Endothelial cell (in vitro differentiated cells): Measurements from ENCODE around the gene STIM2. TPM values are rescaled to one million over a fixed set of nuclear protein-coding genes. Genes with fewer than 3 reads are reported as not detected.
A peak's percentile ranks its signal among the peaks of the same experiment; 100 is the strongest.
"Not testable (repeated sequence)": the region's sequence is repeated elsewhere in the genome, so short reads cannot be mapped to it uniquely, and the experiment has no call there.

Experiments used
- DNase-seq: peaks from one replicate; pipeline ENCODE4 v3.0.0; 2021; ENCODE audit warnings: low spot score
- H3K27ac Mint-ChIP-seq: one replicate; pipeline ENCODE4 v1.8.0; 2021; ENCODE audit warnings: mixed read lengths, inconsistent platforms; ENCODE audit not compliant: unreplicated experiment
- H3K27me3 Mint-ChIP-seq: one replicate; pipeline ENCODE4 v1.8.0; 2021; ENCODE audit warnings: mild to moderate bottlenecking, moderate library complexity, mixed read lengths, inconsistent platforms; ENCODE audit not compliant: unreplicated experiment
- H3K36me3 Mint-ChIP-seq: one replicate; pipeline ENCODE4 v1.8.0; 2021; ENCODE audit warnings: mild to moderate bottlenecking, low read depth, mixed read lengths, inconsistent platforms; ENCODE audit not compliant: unreplicated experiment
- H3K4me1 Mint-ChIP-seq: one replicate; pipeline ENCODE4 v1.8.0; 2021; ENCODE audit warnings: mild to moderate bottlenecking, mixed read lengths, inconsistent platforms; ENCODE audit not compliant: unreplicated experiment
- H3K4me3 Mint-ChIP-seq: one replicate; pipeline ENCODE4 v1.8.0; 2021; ENCODE audit warnings: mild to moderate bottlenecking, mixed read lengths, inconsistent platforms; ENCODE audit not compliant: unreplicated experiment
- H3K9me3 Mint-ChIP-seq: one replicate; pipeline ENCODE4 v1.8.0; 2021; ENCODE audit warnings: mixed read lengths, inconsistent platforms; ENCODE audit not compliant: unreplicated experiment
- CTCF ChIP-seq: fragments of 200-600 bp; sonication (generic); IDR thresholded peaks from one replicate; pipeline ENCODE4 v1.5.0; 2021; ENCODE audit warnings: antibody characterized with exemption; ENCODE audit not compliant: unreplicated experiment
- long read RNA-seq: library from polyadenylated mRNA; unstranded; transcript quantifications from one replicate; pipeline ENCODE4 v2.0.0, GENCODE V29; 2020; ENCODE audit not compliant: unreplicated experiment
- total RNA-seq: library from RNA; stranded (reverse); fragmentation: NEBNext Ultra II Directional; extraction: Animal tissue kit (Norgen Biotek cat#: 25700); gene quantifications from one replicate; pipeline ENCODE4 v1.2.1, GENCODE V29; 2021; ENCODE audit not compliant: unreplicated experiment

Gene STIM2
- 65.7 TPM for total RNA-seq
- long read RNA-seq, partial matches to known transcripts: 3 of 8 reads
- long read RNA-seq, other reads (novel, unspliced or antisense): 5 of 8 reads

GRCh38 chr4:26860157-26860921 lies at the start of gene STIM2:
STIM2 (plus strand) TSS chr4:26860841.
- peaks cover 4% of the 10 kb centered on the region for H3K36me3 Mint-ChIP-seq
- TF ChIP-seq CTCF: peak; percentile 43

GRCh38 chr4:26811571-26811970 lies 49.1 kb upstream of the STIM2 start:
- H3K36me3 Mint-ChIP-seq, H3K4me3 Mint-ChIP-seq, DNase-seq, H3K9me3 Mint-ChIP-seq, H3K27me3 Mint-ChIP-seq: not testable (repeated sequence)
- H3K4me1 Mint-ChIP-seq: peaks cover 45% of the 10 kb centered on the region
- peak overlapping the region; percentile 98 for H3K27ac Mint-ChIP-seq

More at GRCh38 chr4:26860157-26860921, at the start of gene STIM2:
- Mint-ChIP-seq H3K27ac (peak within 1 kb of the TSS; percentile 95), H3K27me3 (peaks cover 9% of the 10 kb centered on the region), H3K4me1 (peaks cover 53% of the 10 kb centered on the region), H3K4me3 (peak within 1 kb of the TSS; percentile 94), H3K9me3 (no peaks in the 10 kb centered on the region)
- DNase-seq: peak; percentile 100

GRCh38 chr4:26812049-26812714 lies 48.5 kb upstream of the STIM2 start:
- Mint-ChIP-seq H3K9me3 (no peaks in the 10 kb centered on the region), H3K4me3 (peak overlapping the region; percentile 67), H3K27me3 (peaks cover 6% of the 10 kb centered on the region), H3K4me1 (peaks cover 39% of the 10 kb centered on the region), H3K36me3 (peaks cover 3% of the 10 kb centered on the region), H3K27ac (peak overlapping the region; percentile 98)
- TF ChIP-seq CTCF: no peak
- peak; percentile 18 for DNase-seq

GRCh38 chr4:26813698-26814097 lies 46.9 kb upstream of the STIM2 start:
- TF ChIP-seq CTCF: no peak
- no peak overlapping the region for H3K4me3 Mint-ChIP-seq
- H3K4me1 Mint-ChIP-seq: peaks cover 33% of the 10 kb centered on the region
- H3K27ac Mint-ChIP-seq: no peak overlapping the region
- DNase-seq: no peak
- H3K36me3 Mint-ChIP-seq: peaks cover 3% of the 10 kb centered on the region
- peaks cover 6% of the 10 kb centered on the region for H3K27me3 Mint-ChIP-seq
- no peaks in the 10 kb centered on the region for H3K9me3 Mint-ChIP-seq

- peaks cover 8% of the 10 kb centered on the region for H3K27me3 Mint-ChIP-seq
- H3K9me3 Mint-ChIP-seq: no peaks in the 10 kb centered on the region
- peaks cover 34% of the 10 kb centered on the region for H3K4me1 Mint-ChIP-seq
- H3K4me3 Mint-ChIP-seq: no peak overlapping the region
- H3K27ac Mint-ChIP-seq: no peak overlapping the region
- no peak for DNase-seq
- no peak for TF ChIP-seq CTCF
- peaks cover 3% of the 10 kb centered on the region for H3K36me3 Mint-ChIP-seq
Observed at GRCh38 chr4:26815199-26815598, 45.4 kb upstream of the STIM2 start.
